WTC11 (cell line): ENCODE measurements around the gene DAO. TPM values are rescaled to one million over a fixed set of nuclear protein-coding genes. Genes with fewer than 3 reads are reported as not detected.

ENCODE experiments used
- ATAC-seq: fragments of 200-7000 bp; cut with Tn5 transposase; 2 replicates; pipeline ENCODE4 v1.10.0; 2021; ENCODE audit warnings: mild to moderate bottlenecking, moderate library complexity
- CTCF ChIA-PET: fragments of 300-600 bp; sonication (Branson Sonifier 250); formaldehyde crosslinking; loops from one replicate; lab custom pipeline; 2021; ENCODE audit warnings: antibody characterized with exemption; lab: Charles Lee
- POLR2A ChIA-PET: fragments of 350-600 bp; sonication (Branson Sonifier 250); formaldehyde crosslinking; loops from one replicate; lab custom pipeline; 2021; ENCODE audit warnings: antibody characterized with exemption; lab: Charles Lee
- DNase-seq: peaks from one replicate; pipeline ENCODE4 v3.0.0; 2021; ENCODE audit warnings: low spot score
- H3K27ac Mint-ChIP-seq: 2 replicates; pipeline ENCODE4 v1.8.0; 2021; ENCODE audit warnings: mixed read lengths
- H3K27me3 Mint-ChIP-seq: 2 replicates; pipeline ENCODE4 v1.8.0; 2021; ENCODE audit warnings: low read depth, mild to moderate bottlenecking, moderate library complexity, mixed read lengths
- H3K36me3 Mint-ChIP-seq: 2 replicates; pipeline ENCODE4 v1.8.0; 2021; ENCODE audit warnings: mixed read lengths
- H3K4me1 Mint-ChIP-seq: 2 replicates; pipeline ENCODE4 v1.8.0; 2022; ENCODE audit warnings: mixed read lengths
- H3K4me3 Mint-ChIP-seq: 2 replicates; pipeline ENCODE4 v1.8.0; 2021; ENCODE audit warnings: mild to moderate bottlenecking, moderate library complexity, mixed read lengths
- H3K9me3 Mint-ChIP-seq: 2 replicates; pipeline ENCODE4 v1.8.0; 2021; ENCODE audit warnings: mixed read lengths
- ATF1 ChIP-seq: sonication (generic); formaldehyde crosslinking; IDR thresholded peaks from 2 replicates; pipeline ENCODE4 v1.8.1; 2023; ENCODE audit warnings: mild to moderate bottlenecking, moderate library complexity, missing genetic modification reagents
- CREB1 ChIP-seq: sonication (generic); formaldehyde crosslinking; IDR thresholded peaks from 2 replicates; pipeline ENCODE4 v1.8.0; 2023; ENCODE audit warnings: mild to moderate bottlenecking, missing genetic modification reagents
- CREM ChIP-seq: sonication (generic); formaldehyde crosslinking; IDR thresholded peaks from 2 replicates; pipeline ENCODE4 v1.8.1; 2022; ENCODE audit warnings: mild to moderate bottlenecking, missing genetic modification reagents, moderate library complexity
- ERG ChIP-seq: fragments of 250-450 bp; sonication (Bioruptor Pico); IDR thresholded peaks from 2 replicates; pipeline ENCODE4 v1.8.0; 2021; ENCODE audit warnings: mild to moderate bottlenecking
- ESRRA ChIP-seq: sonication (generic); formaldehyde crosslinking; IDR thresholded peaks from 2 replicates; pipeline ENCODE4 v1.8.1; 2022; ENCODE audit warnings: mild to moderate bottlenecking, missing genetic modification reagents, borderline replicate concordance
- ETV6 ChIP-seq: sonication (generic); formaldehyde crosslinking; IDR thresholded peaks from 2 replicates; pipeline ENCODE4 v1.8.1; 2022; ENCODE audit warnings: mild to moderate bottlenecking, missing genetic modification reagents
- HMGA2 ChIP-seq: fragments of 250-450 bp; sonication (Bioruptor Pico); IDR thresholded peaks from 2 replicates; pipeline ENCODE4 v1.4.0; 2021; ENCODE audit warnings: mild to moderate bottlenecking, moderate library complexity
- HMGXB4 ChIP-seq: sonication (generic); formaldehyde crosslinking; IDR thresholded peaks from 2 replicates; pipeline ENCODE4 v1.8.1; 2023; ENCODE audit warnings: mild to moderate bottlenecking, moderate library complexity, missing genetic modification reagents
- IRF2 ChIP-seq: sonication (generic); formaldehyde crosslinking; IDR thresholded peaks from 2 replicates; pipeline ENCODE4 v1.8.0; 2022; ENCODE audit warnings: low read depth, missing genetic modification reagents, borderline replicate concordance
- SP1 ChIP-seq: sonication (generic); formaldehyde crosslinking; conservative IDR thresholded peaks from 2 replicates; pipeline ENCODE4 v1.8.1; 2022; ENCODE audit warnings: missing genetic modification reagents
- TCF7 ChIP-seq: sonication (generic); formaldehyde crosslinking; IDR thresholded peaks from 2 replicates; pipeline ENCODE4 v1.8.0; 2022; ENCODE audit warnings: mild to moderate bottlenecking, low read depth, missing genetic modification reagents, moderate library complexity
- ZBTB43 ChIP-seq: sonication (generic); formaldehyde crosslinking; IDR thresholded peaks from 2 replicates; pipeline ENCODE4 v1.8.1; 2023; ENCODE audit warnings: mild to moderate bottlenecking, missing genetic modification reagents
- ZNF317 ChIP-seq: sonication (generic); formaldehyde crosslinking; IDR thresholded peaks from 2 replicates; pipeline ENCODE4 v1.8.1; 2023; ENCODE audit warnings: low read depth, mild to moderate bottlenecking, moderate library complexity, missing genetic modification reagents, borderline replicate concordance
- ZNF532 ChIP-seq: fragments of 250-450 bp; sonication (Bioruptor Pico); IDR thresholded peaks from 2 replicates; pipeline ENCODE4 v1.9.0; 2021; ENCODE audit warnings: mild to moderate bottlenecking, borderline replicate concordance
- ZNF671 ChIP-seq: fragments of 250-450 bp; sonication (Bioruptor Pico); IDR thresholded peaks from 2 replicates; pipeline ENCODE4 v1.8.0; 2021; ENCODE audit warnings: mild to moderate bottlenecking
- total RNA-seq: library from RNA; stranded (reverse); gene quantifications from 3 replicates; pipeline ENCODE4 v1.2.3, GENCODE V29; 2021
- TF ChIP-seq, protein P1 (sequence below): sonication (generic); formaldehyde crosslinking; IDR thresholded peaks from 2 replicates; pipeline ENCODE4 v1.8.0; 2023; ENCODE audit warnings: missing genetic modification reagents, mild to moderate bottlenecking, borderline replicate concordance
- TF ChIP-seq, protein P2 (sequence below): sonication (generic); formaldehyde crosslinking; IDR thresholded peaks from 2 replicates; pipeline ENCODE4 v1.8.1; 2022; ENCODE audit warnings: missing genetic modification reagents, borderline replicate concordance

DAO gene
- total RNA-seq, 1 experiment from 2014 or later, result 0.17 TPM

GRCh38 chr12:108935159-108935763, 55.4 kb downstream of the DAO start:
- no peaks in the 10 kb centered on the region for H3K9me3 Mint-ChIP-seq
- peaks cover 6% of the 10 kb centered on the region for H3K4me1 Mint-ChIP-seq
- no peak overlapping the region for H3K27ac Mint-ChIP-seq
- CTCF ChIA-PET, result interaction anchor here (1.6 kb wide), 1 partner anchor 16 kb away, joined by 4 read pairs; no protein-coding TSS in a partner anchor
- DNase-seq, result no peak
- ATAC-seq, result no peak
- POLR2A ChIA-PET, result no interaction called here
- no peaks in the 10 kb centered on the region for H3K27me3 Mint-ChIP-seq
- TF ChIP-seq HMGXB4 (no peak), TCF7 (CRISPR knock-in tag) (no peak), IRF2 (CRISPR knock-in tag) (no peak), CREM (CRISPR knock-in tag) (no peak), ESRRA (CRISPR knock-in tag) (no peak), ETV6 (CRISPR knock-in tag) (no peak), ZBTB43 (CRISPR knock-in tag) (no peak), SP1 (CRISPR knock-in tag) (no peak), ATF1 (CRISPR knock-in tag) (no peak), HMGA2 (CRISPR knock-in tag) (no peak), CREB1 (no peak), ERG (no peak), ZNF532 (CRISPR knock-in tag) (no peak), ZNF671 (no peak), ZNF317 (CRISPR knock-in tag) (no peak)
- TF ChIP-seq, protein P1, sequence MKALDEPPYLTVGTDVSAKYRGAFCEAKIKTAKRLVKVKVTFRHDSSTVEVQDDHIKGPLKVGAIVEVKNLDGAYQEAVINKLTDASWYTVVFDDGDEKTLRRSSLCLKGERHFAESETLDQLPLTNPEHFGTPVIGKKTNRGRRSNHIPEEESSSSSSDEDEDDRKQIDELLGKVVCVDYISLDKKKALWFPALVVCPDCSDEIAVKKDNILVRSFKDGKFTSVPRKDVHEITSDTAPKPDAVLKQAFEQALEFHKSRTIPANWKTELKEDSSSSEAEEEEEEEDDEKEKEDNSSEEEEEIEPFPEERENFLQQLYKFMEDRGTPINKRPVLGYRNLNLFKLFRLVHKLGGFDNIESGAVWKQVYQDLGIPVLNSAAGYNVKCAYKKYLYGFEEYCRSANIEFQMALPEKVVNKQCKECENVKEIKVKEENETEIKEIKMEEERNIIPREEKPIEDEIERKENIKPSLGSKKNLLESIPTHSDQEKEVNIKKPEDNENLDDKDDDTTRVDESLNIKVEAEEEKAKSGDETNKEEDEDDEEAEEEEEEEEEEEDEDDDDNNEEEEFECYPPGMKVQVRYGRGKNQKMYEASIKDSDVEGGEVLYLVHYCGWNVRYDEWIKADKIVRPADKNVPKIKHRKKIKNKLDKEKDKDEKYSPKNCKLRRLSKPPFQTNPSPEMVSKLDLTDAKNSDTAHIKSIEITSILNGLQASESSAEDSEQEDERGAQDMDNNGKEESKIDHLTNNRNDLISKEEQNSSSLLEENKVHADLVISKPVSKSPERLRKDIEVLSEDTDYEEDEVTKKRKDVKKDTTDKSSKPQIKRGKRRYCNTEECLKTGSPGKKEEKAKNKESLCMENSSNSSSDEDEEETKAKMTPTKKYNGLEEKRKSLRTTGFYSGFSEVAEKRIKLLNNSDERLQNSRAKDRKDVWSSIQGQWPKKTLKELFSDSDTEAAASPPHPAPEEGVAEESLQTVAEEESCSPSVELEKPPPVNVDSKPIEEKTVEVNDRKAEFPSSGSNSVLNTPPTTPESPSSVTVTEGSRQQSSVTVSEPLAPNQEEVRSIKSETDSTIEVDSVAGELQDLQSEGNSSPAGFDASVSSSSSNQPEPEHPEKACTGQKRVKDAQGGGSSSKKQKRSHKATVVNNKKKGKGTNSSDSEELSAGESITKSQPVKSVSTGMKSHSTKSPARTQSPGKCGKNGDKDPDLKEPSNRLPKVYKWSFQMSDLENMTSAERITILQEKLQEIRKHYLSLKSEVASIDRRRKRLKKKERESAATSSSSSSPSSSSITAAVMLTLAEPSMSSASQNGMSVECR (CRISPR knock-in tag), result no peak
- TF ChIP-seq, protein P2, sequence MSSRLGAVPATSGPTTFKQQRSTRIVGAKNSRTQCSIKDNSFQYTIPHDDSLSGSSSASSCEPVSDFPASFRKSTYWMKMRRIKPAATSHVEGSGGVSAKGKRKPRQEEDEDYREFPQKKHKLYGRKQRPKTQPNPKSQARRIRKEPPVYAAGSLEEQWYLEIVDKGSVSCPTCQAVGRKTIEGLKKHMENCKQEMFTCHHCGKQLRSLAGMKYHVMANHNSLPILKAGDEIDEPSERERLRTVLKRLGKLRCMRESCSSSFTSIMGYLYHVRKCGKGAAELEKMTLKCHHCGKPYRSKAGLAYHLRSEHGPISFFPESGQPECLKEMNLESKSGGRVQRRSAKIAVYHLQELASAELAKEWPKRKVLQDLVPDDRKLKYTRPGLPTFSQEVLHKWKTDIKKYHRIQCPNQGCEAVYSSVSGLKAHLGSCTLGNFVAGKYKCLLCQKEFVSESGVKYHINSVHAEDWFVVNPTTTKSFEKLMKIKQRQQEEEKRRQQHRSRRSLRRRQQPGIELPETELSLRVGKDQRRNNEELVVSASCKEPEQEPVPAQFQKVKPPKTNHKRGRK (CRISPR knock-in tag), result no peak
- H3K36me3 Mint-ChIP-seq, result no peaks in the 10 kb centered on the region
- no peak overlapping the region for H3K4me3 Mint-ChIP-seq
